Measurements from ENCODE around the gene SLC44A3. TPM values are rescaled to one million over a fixed set of nuclear protein-coding genes. Genes with fewer than 3 reads are reported as not detected.
A peak's percentile ranks its signal among the peaks of the same experiment; 100 is the strongest.

Gene SLC44A3
- polyA plus RNA-seq, 3 donors = not detected

- H3K4me3 ChIP-seq (replicated peaks in 1 of 3; ENCODE audit: low read depth in 2 of 3, low read length in 3 of 3) = no peak overlapping the region
- WGBS (ENCODE audit: insufficient coverage) = no CpG with 5 or more reads among the region's 2 CpGs
- H3K4me1 ChIP-seq (ENCODE audit: control insufficient read depth in 1 of 2, insufficient read depth in 2 of 2, low read length in 2 of 2) = peaks cover 9 to 12% of the 10 kb centered on the region in 2 donors
- no peak for TF ChIP-seq CTCF (IDR thresholded peaks at IDR 0.05)
- H3K27me3 ChIP-seq (ENCODE audit: control insufficient read depth in 2 of 2, insufficient read depth in 2 of 2, low read length in 2 of 2) = peaks cover 42 to 46% of the 10 kb centered on the region in 2 donors
- peaks cover 0 to 19% of the 10 kb centered on the region in 2 donors for H3K9me3 ChIP-seq (replicated peaks in 1 of 2; ENCODE audit: control insufficient read depth in 1 of 2, insufficient read depth in 1 of 2, low read length in 2 of 2)
- peaks cover 9% of the 10 kb centered on the region for H3K4me1 Mint-ChIP-seq
- no peak overlapping the region for H3K27ac Mint-ChIP-seq
- H3K4me2 ChIP-seq (replicated peaks; ENCODE audit: extremely low read depth, low read length, poor library complexity, severe bottlenecking) = no peak overlapping the region
- H3K79me2 ChIP-seq (ENCODE audit: insufficient read depth, low read length) = no peaks in the 10 kb centered on the region
- H3K9ac ChIP-seq (ENCODE audit: insufficient read depth, low read length, poor library complexity, severe bottlenecking) = no peak overlapping the region
- DNase-seq = no peak
- intact Hi-C loops (cut with micrococcal nuclease) = no loop called here
- H3K9me3 Mint-ChIP-seq = peaks cover 7 to 30% (median 12%) of the 10 kb centered on the region in 7 donors
- H3K4me3 Mint-ChIP-seq = no peak overlapping the region
- H3K36me3 Mint-ChIP-seq = peaks cover 0 to 5% of the 10 kb centered on the region in 2 donors
- H4K20me1 ChIP-seq (ENCODE audit: insufficient read depth, low read length) = no peaks in the 10 kb centered on the region
- peaks cover 35 to 42% (median 36%) of the 10 kb centered on the region in 3 donors for H3K27me3 Mint-ChIP-seq (ENCODE audit: low read depth in 3 of 3)
- H3K36me3 ChIP-seq (replicated peaks in 1 of 2; ENCODE audit: control insufficient read depth in 1 of 2, insufficient read depth in 2 of 2, low read length in 2 of 2) = no peaks in the 10 kb centered on the region
- no peak overlapping the region for H3K27ac ChIP-seq (ENCODE audit: low read depth in 1 of 2, low read length in 2 of 2)
- H2AFZ ChIP-seq (ENCODE audit: insufficient read depth, low read depth, low read length, poor library complexity, severe bottlenecking) = no peak overlapping the region
Observed at GRCh38 chr1:94817712-94818111, 2.4 kb upstream of the SLC44A3 start.

- Mint-ChIP-seq H3K27ac (no peak overlapping the region), H3K4me1 (peaks cover 9% of the 10 kb centered on the region), H3K27me3 (ENCODE audit: low read depth in 3 of 3) (peaks cover 47 to 57% (median 50%) of the 10 kb centered on the region in 3 donors), H3K36me3 (peaks cover 0 to 5% of the 10 kb centered on the region in 2 donors), H3K4me3 (peak overlapping the region; percentile 71 to 86), H3K9me3 (peaks cover 4 to 16% (median 7%) of the 10 kb centered on the region in 7 donors)
- H2AFZ ChIP-seq (ENCODE audit: insufficient read depth, low read depth, low read length, poor library complexity, severe bottlenecking) = peak overlapping the region; percentile 56
- intact Hi-C loops (cut with micrococcal nuclease) = no loop called here
- H3K27me3 ChIP-seq (ENCODE audit: control insufficient read depth in 2 of 2, insufficient read depth in 2 of 2, low read length in 2 of 2) = peaks cover 58 to 63% of the 10 kb centered on the region in 2 donors
- no peak overlapping the region for H3K9ac ChIP-seq (ENCODE audit: insufficient read depth, low read length, poor library complexity, severe bottlenecking)
- DNase-seq = no peak
- no peak for TF ChIP-seq CTCF (IDR thresholded peaks at IDR 0.05)
- H3K36me3 ChIP-seq (replicated peaks in 1 of 2; ENCODE audit: control insufficient read depth in 1 of 2, insufficient read depth in 2 of 2, low read length in 2 of 2) = no peaks in the 10 kb centered on the region
- peak overlapping the region; percentile 64 for H3K4me2 ChIP-seq (replicated peaks; ENCODE audit: extremely low read depth, low read length, poor library complexity, severe bottlenecking)
- H4K20me1 ChIP-seq (ENCODE audit: insufficient read depth, low read length) = no peaks in the 10 kb centered on the region
- H3K4me1 ChIP-seq (ENCODE audit: control insufficient read depth in 1 of 2, insufficient read depth in 2 of 2, low read length in 2 of 2) = peaks cover 9 to 12% of the 10 kb centered on the region in 2 donors
- no peaks in the 10 kb centered on the region for H3K79me2 ChIP-seq (ENCODE audit: insufficient read depth, low read length)
- no peak overlapping the region for H3K27ac ChIP-seq (ENCODE audit: low read depth in 1 of 2, low read length in 2 of 2)
- 60% methylated on average over 7 of the region's 14 CpGs for WGBS (ENCODE audit: insufficient coverage)
- peaks cover 0 to 22% of the 10 kb centered on the region in 2 donors for H3K9me3 ChIP-seq (replicated peaks in 1 of 2; ENCODE audit: control insufficient read depth in 1 of 2, insufficient read depth in 1 of 2, low read length in 2 of 2)
- H3K4me3 ChIP-seq (replicated peaks in 1 of 3; ENCODE audit: low read depth in 2 of 3, low read length in 3 of 3) = peak overlapping the region in 1 of 3 experiments; percentile 65
Observed at GRCh38 chr1:94819238-94819944, 766 bp upstream of the SLC44A3 start.
